CD4-positive, alpha-beta T cell (primary cell): ENCODE data around the gene ZMYND11. TPM values are rescaled to one million over a fixed set of nuclear protein-coding genes. Genes with fewer than 3 reads are reported as not detected.

Experiments
- ATAC-seq: fragments of 200-7000 bp; cut with Tn5 transposase; one replicate; pipeline ENCODE4 v1.10.0; 2022; ENCODE audit warnings: mild to moderate bottlenecking; ENCODE audit not compliant: poor library complexity
- CTCF ChIA-PET: fragments of 350-600 bp; sonication (Branson Sonifier 250); formaldehyde crosslinking; loops from one replicate; lab custom pipeline; 2021; ENCODE audit warnings: antibody characterized with exemption, inconsistent platforms; lab: Charles Lee
- POLR2A ChIA-PET: fragments of 350-600 bp; sonication (Branson Sonifier 250); formaldehyde crosslinking; loops from one replicate; lab custom pipeline; 2021; ENCODE audit warnings: antibody characterized with exemption, inconsistent platforms; lab: Charles Lee
- DNase-seq, 14 experiments: peaks; one replicate each; pipeline ENCODE4 v3.0.0-alpha.2; 2013 to 2020; ENCODE audit warnings: mixed read lengths in 2 of 14
- H3K27ac ChIP-seq, 2 donors: one replicate each; pipeline versions ENCODE4 v1.5.1 to v1.7.0; 2013; ENCODE audit warnings: low read length in 2 of 2, low read depth in 1 of 2, mild to moderate bottlenecking in 1 of 2
- H3K27me3 ChIP-seq, 2 experiments: 1 replicate in 1 of 2; 2 replicates in 1 of 2; pipeline versions ENCODE4 v1.6.1 to v1.7.0; 2013; ENCODE audit warnings: low read length in 2 of 2, control low read depth in 1 of 2, mild to moderate bottlenecking in 1 of 2, moderate library complexity in 1 of 2; ENCODE audit not compliant: insufficient read depth in 2 of 2, control insufficient read depth in 1 of 2
- H3K36me3 ChIP-seq: one replicate; pipeline ENCODE4 v1.6.1; 2013; ENCODE audit warnings: low read length, control low read depth; ENCODE audit not compliant: insufficient read depth
- H3K4me1 ChIP-seq: one replicate; pipeline ENCODE4 v1.6.1; 2013; ENCODE audit warnings: low read length, control low read depth; ENCODE audit not compliant: insufficient read depth
- H3K4me3 ChIP-seq: one replicate; pipeline ENCODE4 v1.5.1; 2013; ENCODE audit warnings: mild to moderate bottlenecking, low read length, moderate library complexity
- H3K9me3 ChIP-seq, 2 experiments: 1 replicate in 1 of 2; 2 replicates in 1 of 2; pipeline versions ENCODE4 v1.6.1 to v1.7.0; 2013; ENCODE audit warnings: low read length in 2 of 2, mild to moderate bottlenecking in 2 of 2, control low read depth in 1 of 2, moderate library complexity in 1 of 2; ENCODE audit not compliant: control insufficient read depth in 1 of 2, insufficient read depth in 1 of 2
- H3K27ac Mint-ChIP-seq: one replicate; pipeline ENCODE4 v1.8.0; 2020; ENCODE audit warnings: mixed read lengths
- H3K27me3 Mint-ChIP-seq: one replicate; pipeline ENCODE4 v1.8.0; 2021; ENCODE audit warnings: mixed read lengths
- H3K36me3 Mint-ChIP-seq: one replicate; pipeline ENCODE4 v1.8.0; 2021; ENCODE audit warnings: low read depth, mixed read lengths
- H3K4me1 Mint-ChIP-seq: one replicate; pipeline ENCODE4 v1.8.0; 2021; ENCODE audit warnings: low read depth, mixed read lengths
- H3K4me3 Mint-ChIP-seq: one replicate; pipeline ENCODE4 v1.8.0; 2020; ENCODE audit warnings: mild to moderate bottlenecking, mixed read lengths
- H3K9me3 Mint-ChIP-seq: one replicate; pipeline ENCODE4 v1.8.0; 2020; ENCODE audit warnings: mixed read lengths
- CTCF ChIP-seq: fragments of 200-600 bp; IDR thresholded peaks from one replicate; pipeline ENCODE4 v1.8.0; 2022; ENCODE audit warnings: antibody characterized with exemption, mild to moderate bottlenecking
- intact Hi-C, 2 experiments: fragments of 100-400 bp; cut with DNase I in 1 of 2; cut with micrococcal nuclease in 1 of 2; formaldehyde crosslinking; loops; one replicate each; pipeline versions ENCODE4 v1.15.1 to v1.9.0; 2023 to 2025; cut with DNase I, micrococcal nuclease
- total RNA-seq, 174 experiments: library from RNA in 2 of 174; stranded (reverse) in 2 of 174; gene quantifications; one replicate each; pipeline ENCODE4 v1.2.3 and lab custom pipeline; 2021 to 2026

ZMYND11 gene
- total RNA-seq, 2 experiments from 2014 or later, result 19.9 to 22.2 TPM

GRCh38 chr10:266974-267425, 131.7 kb downstream of the ZMYND11 start:
- H3K4me1 Mint-ChIP-seq, result peaks cover 8% of the 10 kb centered on the region
- Histone ChIP-seq H3K9me3 (no peaks in the 10 kb centered on the region), H3K4me1 (peaks cover 3% of the 10 kb centered on the region), H3K27me3 (no peaks in the 10 kb centered on the region), H3K4me3 (no peak overlapping the region), H3K27ac (no peak overlapping the region), H3K36me3 (no peaks in the 10 kb centered on the region)
- DNase-seq (no peak), ATAC-seq (no peak)
- no peak overlapping the region for H3K4me3 Mint-ChIP-seq
- no peak overlapping the region for H3K27ac Mint-ChIP-seq
- POLR2A ChIA-PET, result no interaction called here
- CTCF ChIA-PET, result no interaction called here
- H3K27me3 Mint-ChIP-seq, result no peaks in the 10 kb centered on the region
- intact Hi-C loops, result no loop called here
- H3K36me3 Mint-ChIP-seq, result no peaks in the 10 kb centered on the region
- TF ChIP-seq CTCF, result no peak
- no peaks in the 10 kb centered on the region for H3K9me3 Mint-ChIP-seq

DNA sequence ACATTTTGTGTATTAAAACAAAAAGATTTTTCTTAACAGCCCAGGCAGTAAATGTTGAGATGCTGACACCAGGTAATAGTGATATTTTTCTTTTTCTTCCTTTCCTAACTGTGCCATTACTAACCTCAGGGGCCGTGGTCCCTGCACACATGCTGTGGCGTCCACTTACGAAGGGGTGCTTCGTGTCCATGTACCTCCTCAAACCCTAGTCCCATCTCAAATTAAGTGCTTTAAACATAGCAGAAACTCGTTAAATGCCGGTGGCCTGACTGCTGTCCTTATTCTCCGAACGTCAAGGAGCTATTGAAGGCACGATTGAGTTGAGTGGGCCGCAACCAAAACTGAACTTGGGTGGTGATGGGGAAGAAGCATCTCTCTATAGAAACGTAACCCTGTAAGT, 132.4 kb downstream of the ZMYND11 start:
- no peaks in the 10 kb centered on the region for H3K9me3 Mint-ChIP-seq
- ChIA-PET POLR2A (no interaction called here), CTCF (no interaction called here)
- intact Hi-C loops, result no loop called here
- DNase-seq, result no peak
- H3K4me3 Mint-ChIP-seq, result no peak overlapping the region
- Histone ChIP-seq H3K27me3 (no peaks in the 10 kb centered on the region), H3K9me3 (no peaks in the 10 kb centered on the region), H3K27ac (no peak overlapping the region), H3K4me3 (no peak overlapping the region), H3K4me1 (peaks cover 3% of the 10 kb centered on the region), H3K36me3 (no peaks in the 10 kb centered on the region)
- H3K27ac Mint-ChIP-seq, result no peak overlapping the region
- TF ChIP-seq CTCF, result no peak
- no peaks in the 10 kb centered on the region for H3K36me3 Mint-ChIP-seq
- ATAC-seq, result no peak
- peaks cover 8% of the 10 kb centered on the region for H3K4me1 Mint-ChIP-seq
- no peaks in the 10 kb centered on the region for H3K27me3 Mint-ChIP-seq

- no peaks in the 10 kb centered on the region for H3K36me3 Mint-ChIP-seq
- no peak for TF ChIP-seq CTCF
- no peaks in the 10 kb centered on the region for H3K9me3 Mint-ChIP-seq
- Histone ChIP-seq H3K4me3 (no peak overlapping the region), H3K36me3 (no peaks in the 10 kb centered on the region), H3K27ac (no peak overlapping the region), H3K9me3 (no peaks in the 10 kb centered on the region), H3K27me3 (no peaks in the 10 kb centered on the region), H3K4me1 (peaks cover 3% of the 10 kb centered on the region)
- H3K27me3 Mint-ChIP-seq, result no peaks in the 10 kb centered on the region
- ChIA-PET POLR2A (no interaction called here), CTCF (interaction anchor here (0.5 kb wide), 1 partner anchor 599 kb away, joined by 3 read pairs; no protein-coding TSS in a partner anchor)
- no peak for ATAC-seq
- no peak for DNase-seq
- peaks cover 8% of the 10 kb centered on the region for H3K4me1 Mint-ChIP-seq
- intact Hi-C loops, result no loop called here
- no peak overlapping the region for H3K4me3 Mint-ChIP-seq
- no peak overlapping the region for H3K27ac Mint-ChIP-seq
Observed at GRCh38 chr10:269440-270074, 134.3 kb downstream of the ZMYND11 start.
